ENCODE data around the gene DNM3. TPM values are rescaled to one million over a fixed set of nuclear protein-coding genes. Genes with fewer than 3 reads are reported as not detected.
A peak's percentile ranks its signal among the peaks of the same experiment; 100 is the strongest.
"Not testable (repeated sequence)": the region's sequence is repeated elsewhere in the genome, so short reads cannot be mapped to it uniquely, and the experiment has no call there.

Gene DNM3
- total and polyA plus RNA-seq, 4 donors, result 38.5 to 93.9 (median 48.5) TPM

DNA sequence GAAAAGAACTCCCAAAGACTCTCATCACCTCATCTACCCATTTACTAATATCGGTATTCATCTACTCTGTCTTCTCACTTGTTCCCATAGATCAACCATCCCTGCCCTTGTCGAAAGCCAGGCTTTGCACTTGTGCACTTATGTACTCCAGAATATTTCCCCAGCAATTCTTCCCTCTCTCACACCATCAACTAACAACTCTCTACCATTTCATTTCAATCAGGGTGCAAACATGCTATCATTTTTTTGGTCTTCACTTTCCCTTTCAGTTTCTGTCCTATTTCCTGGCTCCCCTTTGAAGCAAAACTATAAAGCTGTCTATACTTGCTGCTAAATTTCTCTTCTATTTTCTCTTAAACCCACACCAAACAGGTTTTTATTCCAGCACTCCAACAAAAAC is 585.9 kb downstream of the DNM3 start:
- H3K36me3 ChIP-seq (ENCODE audit: control insufficient read depth, insufficient read depth, low read length), result no peaks in the 10 kb centered on the region
- no peak for DNase-seq (ENCODE audit: low read depth in 4 of 6, low spot score in 6 of 6)
- H3K27ac ChIP-seq (ENCODE audit: low read depth, low read length), result no peak overlapping the region
- no peaks in the 10 kb centered on the region for H3K4me1 ChIP-seq (ENCODE audit: control insufficient read depth, insufficient read depth, low read length)
- no peaks in the 10 kb centered on the region for H3K9me3 ChIP-seq (ENCODE audit: control insufficient read depth, insufficient read depth, low read length)
- 94% methylated on average over 2 of the region's 2 CpGs for WGBS (ENCODE audit: insufficient coverage)
- no peak overlapping the region for H3K4me3 ChIP-seq (ENCODE audit: low read depth, low read length)
- H3K27me3 ChIP-seq (ENCODE audit: control insufficient read depth, insufficient read depth, low read length), result no peaks in the 10 kb centered on the region

DNA sequence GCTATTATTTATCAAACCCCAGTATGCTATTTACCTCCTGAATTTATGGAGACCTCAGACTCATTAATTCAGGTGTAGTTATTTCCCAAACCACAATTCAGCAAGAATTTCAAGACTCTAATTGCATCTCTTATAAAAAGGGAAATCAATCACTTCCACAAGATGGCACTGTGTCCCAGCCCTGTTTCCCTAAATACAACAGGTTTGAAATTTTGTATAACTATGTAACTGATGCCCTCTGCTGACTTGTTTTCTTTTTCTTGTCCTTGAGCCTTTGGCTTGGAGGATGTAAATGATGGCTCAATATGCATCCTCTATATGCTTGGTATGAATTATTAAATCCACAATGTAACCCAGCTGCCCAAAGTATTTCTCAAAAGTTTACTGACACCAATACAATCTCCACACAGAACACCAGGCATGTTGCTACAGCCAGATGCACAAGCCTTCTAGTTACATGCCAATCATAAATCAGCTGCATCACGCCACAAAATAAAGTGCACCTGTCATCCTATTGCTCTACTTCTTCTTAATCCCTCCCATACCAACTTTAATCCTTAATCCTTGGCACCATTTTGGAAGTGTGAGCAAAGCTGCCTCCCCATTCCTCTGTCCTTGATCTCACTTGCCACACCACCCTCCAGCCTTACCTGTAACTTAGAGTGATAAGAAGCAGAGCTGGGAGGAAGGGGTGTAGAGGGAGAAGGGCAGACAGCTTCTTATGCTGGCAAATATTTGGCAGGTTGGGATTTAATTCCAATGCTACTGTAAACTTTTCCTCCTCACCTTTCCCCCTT is 588.2 kb downstream of the DNM3 start:
- H3K9me3 ChIP-seq (ENCODE audit: control insufficient read depth, insufficient read depth, low read length), result no peaks in the 10 kb centered on the region
- H3K4me1 ChIP-seq (ENCODE audit: control insufficient read depth, insufficient read depth, low read length), result no peaks in the 10 kb centered on the region
- no peak overlapping the region for H3K27ac ChIP-seq (ENCODE audit: low read depth, low read length)
- WGBS (ENCODE audit: insufficient coverage), result 88% methylated on average over 1 of the region's 1 CpG
- no peak overlapping the region for H3K4me3 ChIP-seq (ENCODE audit: low read depth, low read length)
- DNase-seq (ENCODE audit: low read depth in 4 of 6, low spot score in 6 of 6), result peak in 4 of 6 donors; percentile 24 to 85 (median 62)
- H3K36me3 ChIP-seq (ENCODE audit: control insufficient read depth, insufficient read depth, low read length), result no peaks in the 10 kb centered on the region
- H3K27me3 ChIP-seq (ENCODE audit: control insufficient read depth, insufficient read depth, low read length), result no peaks in the 10 kb centered on the region

DNA sequence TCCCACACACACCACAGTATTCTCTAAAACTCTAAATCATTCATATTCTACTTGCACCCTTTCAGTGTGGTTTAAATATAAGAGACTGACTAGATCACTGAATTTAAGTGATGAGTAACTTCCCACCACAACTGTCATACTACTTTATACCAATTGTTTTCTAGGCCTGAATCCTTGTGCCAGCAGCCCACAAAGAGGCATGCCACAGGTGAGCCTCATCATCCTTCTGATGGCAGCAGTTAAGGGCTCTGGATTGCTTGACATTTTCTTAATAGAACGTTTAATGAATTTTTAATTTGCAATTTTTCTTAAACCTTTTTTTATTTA is 588.8 kb downstream of the DNM3 start:
- Histone ChIP-seq H3K4me1 (ENCODE audit: control insufficient read depth, insufficient read depth, low read length) (no peaks in the 10 kb centered on the region), H3K27ac (ENCODE audit: low read depth, low read length) (no peak overlapping the region)
- WGBS (ENCODE audit: insufficient coverage), result no CpG with 5 or more reads among the region's 1 CpG

DNA sequence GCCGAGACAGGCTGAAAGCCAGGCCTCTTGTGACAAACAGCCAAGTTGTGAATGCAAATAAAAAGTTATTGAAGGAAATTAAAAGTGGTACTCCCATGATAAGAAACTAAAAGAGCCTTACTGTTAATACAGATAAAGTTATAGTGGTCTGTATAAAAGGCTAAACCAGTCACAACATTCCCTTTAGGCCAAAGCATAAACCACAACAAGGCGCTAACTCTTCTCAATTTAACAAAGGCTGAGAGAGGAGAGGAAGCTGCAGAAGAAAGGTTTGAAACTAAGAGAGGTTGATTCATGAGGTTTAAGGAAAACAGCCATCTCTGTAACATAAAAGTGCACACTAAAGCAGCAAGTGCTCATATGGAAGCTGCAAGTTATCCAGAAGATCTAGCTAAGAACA is 589.9 kb downstream of the DNM3 start:
- no CpG with 5 or more reads among the region's 2 CpGs for WGBS (ENCODE audit: insufficient coverage)
- Histone ChIP-seq H3K4me1 (ENCODE audit: control insufficient read depth, insufficient read depth, low read length) (no peaks in the 10 kb centered on the region), H3K36me3 (ENCODE audit: control insufficient read depth, insufficient read depth, low read length) (no peaks in the 10 kb centered on the region), H3K27ac (ENCODE audit: low read depth, low read length) (no peak overlapping the region), H3K27me3 (ENCODE audit: control insufficient read depth, insufficient read depth, low read length) (no peaks in the 10 kb centered on the region), H3K4me3 (ENCODE audit: low read depth, low read length) (no peak overlapping the region), H3K9me3 (ENCODE audit: control insufficient read depth, insufficient read depth, low read length) (no peaks in the 10 kb centered on the region)
- no peak for DNase-seq (ENCODE audit: low read depth in 4 of 6, low spot score in 6 of 6)

More for the DNA sequence above, 588.8 kb downstream of the DNM3 start:
- Histone ChIP-seq H3K9me3 (ENCODE audit: control insufficient read depth, insufficient read depth, low read length) (no peaks in the 10 kb centered on the region), H3K4me3 (ENCODE audit: low read depth, low read length) (no peak overlapping the region), H3K27me3 (ENCODE audit: control insufficient read depth, insufficient read depth, low read length) (no peaks in the 10 kb centered on the region), H3K36me3 (ENCODE audit: control insufficient read depth, insufficient read depth, low read length) (no peaks in the 10 kb centered on the region)
- no peak for DNase-seq (ENCODE audit: low read depth in 4 of 6, low spot score in 6 of 6)

DNA sequence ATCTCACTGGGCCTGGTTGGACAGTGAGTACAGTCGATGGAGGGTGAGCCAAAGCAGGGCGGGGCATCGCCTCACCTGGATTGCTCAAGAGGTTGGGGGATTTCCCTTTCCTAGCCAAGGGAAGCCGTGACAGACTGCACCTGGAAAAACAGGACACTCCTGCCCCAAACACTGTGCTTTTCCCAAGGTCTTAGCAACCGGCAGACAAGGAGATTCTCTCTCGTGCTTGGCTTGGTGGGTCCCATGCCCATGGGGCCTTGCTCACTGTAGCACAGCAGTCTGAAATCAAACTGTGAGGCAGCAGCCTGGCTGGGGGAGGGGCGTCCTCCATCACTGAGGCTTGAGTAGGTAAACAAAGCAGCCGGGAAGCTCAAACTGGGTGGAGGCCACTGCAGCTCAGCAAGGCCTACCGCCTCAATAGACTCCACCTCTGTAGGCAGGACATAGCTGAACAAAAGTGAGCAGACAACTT is 590.5 kb downstream of the DNM3 start:
- DNase-seq (ENCODE audit: low read depth in 4 of 6, low spot score in 6 of 6), result no peak
- 81% methylated on average over 5 of the region's 9 CpGs for WGBS (ENCODE audit: insufficient coverage)
- Histone ChIP-seq H3K36me3 (ENCODE audit: control insufficient read depth, insufficient read depth, low read length) (no peaks in the 10 kb centered on the region), H3K27me3 (ENCODE audit: control insufficient read depth, insufficient read depth, low read length) (no peaks in the 10 kb centered on the region), H3K27ac (ENCODE audit: low read depth, low read length) (no peak overlapping the region), H3K4me3 (ENCODE audit: low read depth, low read length) (no peak overlapping the region), H3K4me1 (ENCODE audit: control insufficient read depth, insufficient read depth, low read length) (no peaks in the 10 kb centered on the region), H3K9me3 (ENCODE audit: control insufficient read depth, insufficient read depth, low read length) (no peaks in the 10 kb centered on the region)

DNA sequence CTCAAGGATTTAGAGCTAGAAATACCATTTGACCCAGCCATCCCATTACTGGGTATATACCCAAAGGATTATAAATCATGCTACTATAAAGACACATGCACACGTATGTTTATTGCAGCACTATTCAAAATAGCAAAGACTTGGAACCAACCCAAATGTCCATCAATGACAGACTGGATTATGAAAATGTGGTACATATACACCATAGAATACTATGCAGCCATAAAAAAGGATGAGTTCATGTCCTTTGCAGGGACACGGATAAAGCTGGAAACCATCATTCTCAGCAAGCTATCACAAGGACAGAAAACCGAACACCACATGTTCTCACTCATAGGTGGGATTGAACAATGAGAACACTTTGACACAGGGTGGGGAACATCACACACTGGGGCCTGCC is 595.9 kb downstream of the DNM3 start:
- not testable (repeated sequence) for H3K36me3 ChIP-seq (ENCODE audit: control insufficient read depth, insufficient read depth, low read length); H3K27me3 ChIP-seq (ENCODE audit: control insufficient read depth, insufficient read depth, low read length); H3K4me1 ChIP-seq (ENCODE audit: control insufficient read depth, insufficient read depth, low read length); H3K27ac ChIP-seq (ENCODE audit: low read depth, low read length); DNase-seq (ENCODE audit: low read depth in 4 of 6, low spot score in 6 of 6); H3K4me3 ChIP-seq (ENCODE audit: low read depth, low read length); H3K9me3 ChIP-seq (ENCODE audit: control insufficient read depth, insufficient read depth, low read length)
- no CpG with 5 or more reads among the region's 3 CpGs for WGBS (ENCODE audit: insufficient coverage)

DNA sequence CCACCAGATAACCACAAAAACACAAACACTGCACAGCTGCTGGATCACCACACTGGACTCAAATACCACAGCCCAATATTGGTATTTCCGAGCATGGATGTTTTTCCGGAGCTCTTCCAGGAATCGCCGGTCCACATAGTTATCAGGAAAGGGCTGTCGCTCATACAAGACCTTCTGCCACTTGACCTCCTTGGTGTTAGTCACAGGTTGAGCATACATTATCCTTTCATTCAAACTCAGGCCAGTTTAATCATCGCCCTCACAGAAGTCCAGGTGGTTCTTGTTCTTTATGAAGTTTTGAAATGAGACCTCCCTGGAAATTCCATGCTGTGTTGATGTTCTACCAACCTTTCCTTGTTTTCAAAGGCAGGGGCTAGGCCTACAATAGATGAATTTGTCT is 601.1 kb downstream of the DNM3 start:
- WGBS (ENCODE audit: insufficient coverage), result 100% methylated on average over 5 of the region's 6 CpGs
- DNase-seq (ENCODE audit: low read depth in 4 of 6, low spot score in 6 of 6), result no peak
- no peak overlapping the region for H3K4me3 ChIP-seq (ENCODE audit: low read depth, low read length)
- peaks cover 3% of the 10 kb centered on the region for H3K36me3 ChIP-seq (ENCODE audit: control insufficient read depth, insufficient read depth, low read length)
- H3K4me1 ChIP-seq (ENCODE audit: control insufficient read depth, insufficient read depth, low read length), result peaks cover 3% of the 10 kb centered on the region
- H3K27me3 ChIP-seq (ENCODE audit: control insufficient read depth, insufficient read depth, low read length), result no peaks in the 10 kb centered on the region
- H3K9me3 ChIP-seq (ENCODE audit: control insufficient read depth, insufficient read depth, low read length), result no peaks in the 10 kb centered on the region
- no peak overlapping the region for H3K27ac ChIP-seq (ENCODE audit: low read depth, low read length)

DNA sequence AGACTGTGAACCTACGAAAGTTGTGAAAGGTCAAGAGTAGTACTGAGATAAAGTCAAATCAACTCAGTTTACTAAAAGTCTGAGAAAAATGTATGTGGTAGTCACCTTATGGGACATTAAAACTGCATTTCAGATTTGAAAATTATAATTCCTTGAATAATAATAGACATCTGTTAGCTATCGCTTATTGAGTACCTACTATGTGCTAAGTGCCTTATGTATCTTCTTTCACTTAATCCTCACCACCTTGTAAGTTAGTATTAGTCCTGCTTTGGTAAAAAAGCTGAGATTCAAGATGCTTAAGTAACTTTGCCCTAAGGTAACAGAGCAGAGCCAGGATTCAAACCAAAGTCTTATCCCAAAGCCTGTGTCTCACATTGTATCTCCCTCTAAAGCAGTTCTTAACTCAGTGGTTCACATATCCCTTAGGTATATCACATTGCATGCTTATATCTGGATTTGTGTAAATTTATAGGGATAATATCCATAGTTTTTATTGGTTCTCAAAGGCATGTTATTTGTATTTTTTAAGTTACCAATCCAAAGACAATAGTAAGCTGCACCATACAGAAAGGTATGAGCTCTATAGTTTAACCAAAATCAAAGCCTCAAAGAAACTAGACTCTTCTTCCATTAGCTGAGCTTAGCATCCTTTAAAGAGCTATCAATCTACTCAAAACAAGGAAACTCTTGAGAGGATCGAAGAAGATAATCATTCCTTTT is 601.7 kb downstream of the DNM3 start:
- no peaks in the 10 kb centered on the region for H3K27me3 ChIP-seq (ENCODE audit: control insufficient read depth, insufficient read depth, low read length)
- no peak overlapping the region for H3K27ac ChIP-seq (ENCODE audit: low read depth, low read length)
- H3K36me3 ChIP-seq (ENCODE audit: control insufficient read depth, insufficient read depth, low read length), result peaks cover 3% of the 10 kb centered on the region
- no peak for DNase-seq (ENCODE audit: low read depth in 4 of 6, low spot score in 6 of 6)
- peak overlapping the region; percentile 93 for H3K4me3 ChIP-seq (ENCODE audit: low read depth, low read length)
- H3K4me1 ChIP-seq (ENCODE audit: control insufficient read depth, insufficient read depth, low read length), result peaks cover 3% of the 10 kb centered on the region
- no peaks in the 10 kb centered on the region for H3K9me3 ChIP-seq (ENCODE audit: control insufficient read depth, insufficient read depth, low read length)
- 100% methylated on average over 1 of the region's 3 CpGs for WGBS (ENCODE audit: insufficient coverage)

DNA sequence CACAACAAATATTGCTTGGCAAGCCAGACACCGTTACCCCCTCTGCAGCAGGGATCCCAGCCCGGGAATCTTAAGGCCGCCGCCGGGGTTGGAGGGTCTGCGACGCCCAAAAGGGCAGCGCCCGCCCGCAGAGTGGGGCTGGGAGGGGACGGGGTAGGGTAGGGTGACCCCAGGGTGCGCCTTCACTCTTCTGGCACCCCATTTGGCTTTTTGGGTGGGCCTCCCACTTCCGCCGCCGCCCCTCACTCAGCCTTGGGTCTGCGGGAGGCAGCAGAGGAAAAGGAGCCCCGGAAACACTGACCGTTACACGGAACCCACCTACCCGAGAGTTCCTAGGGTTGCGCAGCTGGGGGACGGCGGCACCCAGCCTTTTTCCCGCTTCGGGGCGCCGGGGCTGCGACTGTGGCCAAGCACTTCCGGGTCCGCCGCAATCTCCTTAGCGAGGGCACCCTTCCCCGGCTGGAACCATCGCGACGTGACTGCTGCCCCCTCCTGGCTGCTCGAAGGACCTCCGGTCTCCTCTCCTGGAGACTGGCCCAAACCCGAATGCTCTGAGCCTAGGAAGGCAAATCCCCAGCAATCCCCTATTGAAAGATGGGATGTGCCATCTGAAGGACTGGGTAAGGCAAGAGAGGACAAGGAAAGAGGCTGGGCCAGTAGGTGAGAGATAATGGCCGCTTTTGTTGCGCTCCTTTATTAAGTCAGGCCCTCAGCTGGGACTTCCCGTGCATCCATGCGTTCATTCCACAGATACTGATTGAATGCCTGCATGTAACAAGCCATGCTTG is 602.6 kb downstream of the DNM3 start, which contains the start of gene PIGC:
TSS of gene PIGC (minus strand) at position 404 of the 788 bp plus-strand sequence. CDS start 1,447 bp downstream, outside the sequence.
- Histone ChIP-seq H3K9me3 (ENCODE audit: control insufficient read depth, insufficient read depth, low read length) (no peaks in the 10 kb centered on the region), H3K27ac (ENCODE audit: low read depth, low read length) (peak within 1 kb of the TSS; percentile 67), H3K36me3 (ENCODE audit: control insufficient read depth, insufficient read depth, low read length) (peaks cover 3% of the 10 kb centered on the region), H3K27me3 (ENCODE audit: control insufficient read depth, insufficient read depth, low read length) (no peaks in the 10 kb centered on the region), H3K4me1 (ENCODE audit: control insufficient read depth, insufficient read depth, low read length) (peaks cover 3% of the 10 kb centered on the region), H3K4me3 (ENCODE audit: low read depth, low read length) (peak within 1 kb of the TSS; percentile 93)
- DNase-seq (ENCODE audit: low read depth in 4 of 6, low spot score in 6 of 6), result peak; percentile 72 to 97 (median 82)
- WGBS (ENCODE audit: insufficient coverage), result 4% methylated on average over 42 of the region's 43 CpGs
